Stimulated activated CD4-positive, alpha-beta T cell treated with anti-CD3 and anti-CD28 coated beads, Interleukin-4, amount 100 ng/mL, for 48 hours (primary cell): ENCODE measurements around the gene CDC42SE2.

Experiments
- DNase-seq, 2 donors: peaks; one replicate each; pipeline ENCODE4 v3.0.0-alpha.2; 2020; ENCODE audit warnings: low read depth in 2 of 2

Gene CDC42SE2

GRCh38 chr5:131436081-131436480 is 172.2 kb downstream of the CDC42SE2 start:
- DNase-seq: no peak

- DNase-seq: no peak
Observed at GRCh38 chr5:131441184-131441583, 177.3 kb downstream of the CDC42SE2 start.
